NOMO-1 treated with DMSO at 0.1 percent for 48 hours (cell line): ENCODE measurements around the gene TJP1.
"Not testable (repeated sequence)": the region's sequence is repeated elsewhere in the genome, so short reads cannot be mapped to it uniquely, and the experiment has no call there.

ENCODE experiments used
- DNase-seq: peaks from one replicate; lab custom pipeline; 2025; ENCODE audit not compliant: unreplicated experiment; lab: John Stamatoyannopoulos, UW

The TJP1 gene

DNA sequence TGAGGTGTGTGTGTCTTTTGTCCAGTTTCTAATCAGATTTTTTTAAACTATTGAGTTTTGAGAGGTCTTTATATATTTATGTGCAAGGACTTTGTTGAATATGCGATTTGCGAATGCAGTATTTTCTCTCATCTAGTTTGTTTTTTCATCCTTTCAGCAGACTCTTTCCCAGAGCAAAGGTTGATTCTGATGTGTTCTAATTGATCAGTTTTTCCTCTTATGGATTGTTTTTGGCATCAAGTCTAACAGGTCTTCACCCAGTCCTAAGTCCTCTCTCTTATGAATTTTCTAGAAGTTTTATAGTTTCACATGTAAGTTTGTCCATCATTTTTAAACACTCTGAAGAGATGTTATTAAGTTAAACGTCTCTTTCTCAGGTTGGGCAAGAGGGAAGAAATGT is 17.8 kb upstream of the TJP1 start:
- DNase-seq, result no peak

DNA sequence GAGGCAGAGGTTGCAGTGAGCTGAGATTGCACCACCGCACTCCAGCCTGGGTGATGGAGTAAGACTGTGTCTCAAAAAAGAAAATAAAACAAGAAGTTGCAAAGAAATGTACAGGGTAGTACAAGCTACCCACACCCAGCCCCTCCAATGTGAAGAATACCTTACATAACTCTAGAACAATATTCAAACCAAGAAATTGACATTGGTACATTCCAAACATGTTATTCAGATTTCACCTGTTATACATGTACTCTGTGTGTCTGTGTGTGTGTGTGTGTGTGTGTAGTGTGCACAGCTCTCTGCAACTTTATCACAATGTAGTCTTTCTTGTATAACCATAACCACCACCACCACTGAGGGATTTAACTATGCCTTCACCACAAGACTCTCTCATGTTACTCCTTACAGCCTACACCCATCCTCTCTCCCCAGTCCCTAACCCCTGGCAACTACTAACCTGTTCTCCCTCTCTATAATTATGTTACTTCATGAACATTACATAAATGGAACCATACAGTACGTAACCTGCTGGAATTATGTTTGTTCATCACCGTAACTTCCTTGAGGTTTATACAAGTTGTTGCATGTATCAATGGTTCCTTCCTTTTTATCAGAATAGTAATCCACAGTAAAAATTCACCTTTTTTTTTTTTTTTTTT is 16.2 kb upstream of the TJP1 start:
- no peak for DNase-seq

GRCh38 chr15:29835301-29835700 is 13.0 kb upstream of the TJP1 start:
- no peak for DNase-seq

DNA sequence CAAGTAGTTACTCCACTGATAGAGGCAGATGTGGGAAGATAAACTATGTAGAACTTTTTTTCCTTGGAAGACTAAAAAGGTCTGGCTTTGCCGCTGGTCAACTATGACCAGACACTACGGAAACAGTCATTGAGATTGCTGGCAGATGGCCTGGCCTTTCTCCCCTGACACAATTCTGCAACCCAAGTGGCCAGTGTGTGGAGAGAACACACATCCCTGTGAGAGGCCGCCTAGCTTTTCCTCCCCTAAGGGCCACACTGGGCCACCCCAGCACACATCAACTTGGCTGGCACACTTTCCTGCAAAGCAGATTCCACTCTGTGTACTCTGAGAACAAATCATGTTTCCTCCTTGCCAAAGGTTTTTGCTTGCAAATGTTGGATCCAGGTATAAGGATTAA is 10.4 kb upstream of the TJP1 start:
- no peak for DNase-seq

GRCh38 chr15:29826908-29827820 is 4.9 kb upstream of the TJP1 start:
- DNase-seq, result no peak

DNA sequence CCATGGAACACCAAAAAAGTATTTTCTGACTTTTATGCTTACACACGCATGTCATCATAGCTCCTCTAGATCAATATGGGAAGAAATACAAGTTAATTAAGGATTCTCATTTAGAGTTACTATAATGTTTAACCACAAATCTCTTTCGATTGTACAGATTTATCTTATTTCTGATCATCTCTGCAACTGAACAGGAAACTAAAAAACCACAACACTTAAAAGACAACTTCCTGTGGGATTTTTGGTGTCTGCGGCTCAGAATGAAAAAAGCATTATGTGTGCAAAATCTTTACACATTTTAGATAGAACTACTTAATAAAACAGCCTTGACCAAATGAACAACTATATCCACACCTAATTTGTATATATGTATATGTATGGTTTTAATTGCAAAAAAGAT is 3.0 kb upstream of the TJP1 start:
- DNase-seq, result peak; percentile 81

GRCh38 chr15:29822684-29823459 is 604 bp upstream of the TJP1 start:
- DNase-seq, result no peak

DNA sequence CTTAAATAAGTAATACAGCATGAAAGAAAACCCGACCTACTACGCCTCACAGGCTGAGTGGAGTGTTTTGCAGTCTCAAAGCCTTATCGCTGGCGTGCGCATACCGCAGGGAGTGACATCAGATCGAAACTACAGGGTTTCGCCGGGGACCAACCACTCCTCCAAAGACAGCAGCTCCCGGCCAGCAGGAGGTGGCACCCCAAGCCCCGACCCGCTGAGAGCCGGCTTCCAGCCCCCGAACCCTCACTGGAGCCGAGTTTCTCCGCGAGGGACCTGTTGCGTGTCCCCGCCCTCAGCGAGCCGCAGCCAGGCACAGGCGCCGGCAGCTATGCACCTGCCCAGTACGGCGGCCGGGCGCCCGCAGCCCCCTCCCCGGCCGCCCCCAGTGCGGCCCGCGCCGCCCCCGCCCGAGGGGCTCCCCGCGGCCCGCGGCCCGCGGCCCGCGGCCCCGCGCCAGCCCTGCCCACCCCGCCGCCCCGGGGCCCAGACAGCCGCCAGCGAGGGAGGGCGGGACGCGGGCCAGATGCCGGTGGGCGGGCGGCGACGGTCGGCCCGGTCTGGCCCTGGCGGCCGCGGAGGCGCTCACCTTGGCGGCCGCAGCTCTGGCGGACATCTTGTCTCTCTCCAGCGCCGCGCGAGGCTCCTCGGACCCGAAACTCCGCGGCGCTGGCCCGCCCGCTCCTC is 710 bp downstream of the TJP1 start:
- no peak for DNase-seq

DNA sequence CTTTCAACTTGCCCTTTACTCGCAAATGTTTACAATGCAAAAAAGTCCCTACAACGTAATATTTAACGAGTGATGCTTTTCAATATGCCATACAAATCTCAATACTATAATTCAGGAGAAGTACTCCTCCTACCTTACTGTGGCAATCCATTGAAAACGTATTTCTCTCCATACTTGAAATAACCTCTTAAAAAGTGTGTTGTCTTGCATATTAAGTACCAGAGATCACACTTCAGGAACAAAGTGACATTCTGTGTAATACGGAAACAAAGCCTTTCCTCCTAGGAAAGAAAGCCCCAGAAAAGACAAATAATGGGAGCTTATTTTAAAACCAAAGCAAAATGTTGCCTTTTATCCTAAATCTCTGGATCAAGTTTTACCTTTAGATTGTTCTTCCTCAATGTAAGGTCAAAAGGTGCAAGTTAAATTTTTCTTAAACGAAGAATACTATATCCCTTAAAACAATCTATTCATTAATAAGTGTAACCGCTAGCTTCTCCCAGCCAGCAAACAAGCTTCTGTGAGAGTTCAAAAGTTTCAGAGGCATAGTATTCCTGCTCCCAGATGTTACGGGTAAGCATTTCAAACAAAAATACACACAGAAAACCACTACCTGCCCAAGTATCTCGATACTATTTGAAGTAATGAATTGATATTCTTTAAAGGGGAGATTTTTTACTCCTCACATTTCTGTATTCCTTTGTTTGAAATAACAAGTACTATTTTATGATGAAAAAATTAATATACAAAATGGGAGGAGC is 1.7 kb downstream of the TJP1 start:
- no peak for DNase-seq

DNA sequence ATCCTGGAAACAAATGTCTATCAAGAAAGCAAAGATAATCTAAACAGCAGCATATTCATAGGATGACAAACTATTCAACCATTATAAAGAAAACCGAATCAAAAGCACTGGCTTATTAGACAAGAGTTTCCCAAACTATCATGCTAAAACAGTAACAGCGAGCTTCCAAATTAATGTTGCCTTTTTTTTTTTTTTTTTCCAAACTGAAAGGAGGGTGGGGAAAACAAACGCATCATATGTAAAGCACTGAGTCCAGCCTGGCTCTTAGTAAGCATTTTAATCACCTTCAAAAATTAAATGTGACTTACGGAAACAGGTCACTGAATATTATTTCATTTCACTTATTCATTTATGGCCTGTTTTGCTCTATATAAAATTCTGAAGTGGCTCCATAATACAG is 2.3 kb downstream of the TJP1 start:
- DNase-seq, result no peak

- no peak for DNase-seq
These were observed 4.1 kb downstream of the TJP1 start for GRCh38 chr15:29818141-29818540.

DNA sequence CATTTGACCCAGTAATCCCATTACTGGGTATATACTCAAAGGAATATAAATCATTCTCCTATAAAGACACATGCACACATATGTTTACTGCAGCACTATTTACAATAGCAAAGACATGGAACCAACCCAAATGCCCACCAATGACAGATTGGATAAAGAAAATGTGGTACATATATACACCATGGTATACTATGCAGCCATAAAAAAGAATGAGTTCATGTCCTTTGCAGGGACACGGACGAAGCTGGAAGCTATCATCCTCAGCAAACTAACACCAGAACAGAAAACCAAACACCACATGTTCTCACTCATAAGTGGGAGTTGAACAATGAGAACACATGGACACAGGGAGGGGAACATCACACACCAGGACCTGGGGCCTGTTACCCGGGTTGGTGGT is 4.8 kb downstream of the TJP1 start:
- DNase-seq, result not testable (repeated sequence)

DNA sequence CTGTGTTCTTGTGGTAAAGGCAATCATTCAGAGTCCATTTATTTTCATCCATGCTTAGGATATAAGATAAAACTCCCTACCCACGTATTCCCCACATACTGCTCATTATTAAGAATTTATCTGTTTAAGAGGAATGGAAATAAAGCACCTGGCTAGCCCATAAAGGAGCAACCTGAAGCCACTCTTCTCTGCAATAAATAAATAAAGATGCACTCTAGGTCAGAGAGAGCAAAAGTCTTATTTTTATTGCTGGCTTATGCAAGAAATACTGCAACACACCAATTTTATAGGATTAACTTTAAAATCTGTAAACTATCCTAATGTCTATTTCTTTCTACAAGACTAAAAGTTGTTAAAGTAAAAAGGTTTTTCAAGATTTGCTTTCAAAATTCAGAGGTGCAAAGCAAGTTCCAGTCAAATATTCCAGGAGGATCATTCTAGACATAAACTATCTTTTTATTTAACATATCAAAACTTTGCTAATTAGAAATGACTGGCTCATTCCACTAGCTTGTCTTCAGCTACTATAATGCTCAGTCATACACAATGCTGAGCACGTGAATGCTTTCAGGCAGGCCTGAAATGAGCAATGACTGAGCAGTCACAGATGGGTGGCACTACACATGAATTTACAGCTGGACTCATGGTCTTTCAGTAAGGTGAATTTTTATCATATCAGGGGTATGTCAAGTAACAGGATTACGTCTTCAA is 7.1 kb downstream of the TJP1 start:
- no peak for DNase-seq

GRCh38 chr15:29813009-29813408 is 9.3 kb downstream of the TJP1 start:
- no peak for DNase-seq

GRCh38 chr15:29812384-29812694 is 9.9 kb downstream of the TJP1 start:
- no peak for DNase-seq

- no peak for DNase-seq
These were observed 10.4 kb downstream of the TJP1 start for GRCh38 chr15:29811691-29812383.

- no peak for DNase-seq
These were observed 16.6 kb downstream of the TJP1 start for GRCh38 chr15:29805708-29806104.

GRCh38 chr15:29805043-29805707 is 17.1 kb downstream of the TJP1 start:
- no peak for DNase-seq

GRCh38 chr15:29802411-29802810 is 19.9 kb downstream of the TJP1 start:
- DNase-seq, result no peak
